KMS-11 (cell line): ENCODE results near the gene TEX35.

Experiments used
- H2AFZ ChIP-seq: fragments of 200-600 bp; sonication (generic); 2 replicates; pipeline ENCODE4 v1.6.1; 2016; ENCODE audit warnings: antibody characterized with exemption, mixed run types, low read depth
- H3K27ac ChIP-seq: fragments of 200-600 bp; sonication (generic); 2 replicates; pipeline ENCODE4 v1.6.1; 2016; ENCODE audit warnings: mild to moderate bottlenecking, mixed run types
- H3K27me3 ChIP-seq: fragments of 200-600 bp; sonication (generic); 2 replicates; pipeline ENCODE4 v1.6.1; 2017; ENCODE audit warnings: mild to moderate bottlenecking, low read depth, mixed run types, moderate library complexity; ENCODE audit not compliant: insufficient read depth
- H3K36me3 ChIP-seq: fragments of 200-600 bp; sonication (generic); 2 replicates; pipeline ENCODE4 v1.6.1; 2017; ENCODE audit warnings: mild to moderate bottlenecking, mixed run types; ENCODE audit not compliant: insufficient read depth
- H3K4me1 ChIP-seq: fragments of 200-600 bp; sonication (generic); 2 replicates; pipeline ENCODE4 v1.6.1; 2016; ENCODE audit warnings: mild to moderate bottlenecking, low read depth, mixed run types; ENCODE audit not compliant: poor library complexity, severe bottlenecking
- H3K4me2 ChIP-seq: fragments of 200-600 bp; sonication (generic); 2 replicates; pipeline ENCODE4 v1.7.0; 2016; ENCODE audit warnings: mild to moderate bottlenecking, mixed run types
- H3K4me3 ChIP-seq: fragments of 200-600 bp; sonication (generic); IDR thresholded peaks from 2 replicates; pipeline ENCODE4 v1.6.1; 2017; ENCODE audit warnings: low read depth, low read length, mixed read lengths; ENCODE audit not compliant: insufficient read depth
- H3K79me2 ChIP-seq: fragments of 200-600 bp; sonication (generic); 2 replicates; pipeline ENCODE4 v1.6.1; 2016; ENCODE audit warnings: low read depth, mixed run types; ENCODE audit not compliant: insufficient read depth
- H3K9ac ChIP-seq: fragments of 200-600 bp; sonication (generic); 2 replicates; pipeline ENCODE4 v1.6.1; 2016; ENCODE audit warnings: mild to moderate bottlenecking, mixed run types
- H4K20me1 ChIP-seq: fragments of 200-600 bp; sonication (generic); 2 replicates; pipeline ENCODE4 v1.6.1; 2016; ENCODE audit warnings: mild to moderate bottlenecking, mixed run types; ENCODE audit not compliant: insufficient read depth
- TF ChIP-seq, protein P1 (sequence below): fragments of 200-600 bp; sonication (generic); conservative IDR thresholded peaks from 2 replicates; pipeline ENCODE4 v1.6.1; 2017; ENCODE audit warnings: low read depth, mild to moderate bottlenecking, antibody characterized with exemption, low read length, moderate library complexity, mixed read lengths

The TEX35 gene

GRCh38 chr1:178534137-178534868 is 21.4 kb downstream of the TEX35 start:
- Histone ChIP-seq H2AFZ (no peak overlapping the region), H3K4me1 (peaks cover 19% of the 10 kb centered on the region)

DNA sequence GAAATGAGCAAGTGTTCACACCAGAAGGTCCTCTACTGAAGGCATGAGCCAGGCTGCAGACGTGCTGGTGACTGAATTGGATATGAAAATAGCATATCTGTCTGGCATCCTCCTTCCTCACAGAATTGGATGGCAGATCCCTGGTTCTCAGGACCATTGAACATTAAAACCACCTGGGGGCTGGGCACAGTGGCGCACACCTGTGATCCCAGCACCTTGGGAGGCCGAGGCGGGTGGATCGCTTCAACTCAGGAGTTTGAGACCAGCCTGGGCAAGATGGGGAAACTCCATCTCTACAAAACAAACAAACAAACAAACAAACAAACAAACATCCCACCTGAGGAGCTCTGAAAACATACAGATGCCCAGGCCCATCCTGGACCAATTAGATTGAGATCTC is 23.4 kb downstream of the TEX35 start:
- H3K79me2 ChIP-seq: no peaks in the 10 kb centered on the region
- no peaks in the 10 kb centered on the region for H4K20me1 ChIP-seq
- no peak overlapping the region for H3K27ac ChIP-seq
- no peaks in the 10 kb centered on the region for H3K27me3 ChIP-seq
- H3K9ac ChIP-seq: no peak overlapping the region
- peaks cover 19% of the 10 kb centered on the region for H3K4me1 ChIP-seq
- H3K4me3 ChIP-seq: no peak overlapping the region
- no peak overlapping the region for H3K4me2 ChIP-seq
- TF ChIP-seq, protein P1, sequence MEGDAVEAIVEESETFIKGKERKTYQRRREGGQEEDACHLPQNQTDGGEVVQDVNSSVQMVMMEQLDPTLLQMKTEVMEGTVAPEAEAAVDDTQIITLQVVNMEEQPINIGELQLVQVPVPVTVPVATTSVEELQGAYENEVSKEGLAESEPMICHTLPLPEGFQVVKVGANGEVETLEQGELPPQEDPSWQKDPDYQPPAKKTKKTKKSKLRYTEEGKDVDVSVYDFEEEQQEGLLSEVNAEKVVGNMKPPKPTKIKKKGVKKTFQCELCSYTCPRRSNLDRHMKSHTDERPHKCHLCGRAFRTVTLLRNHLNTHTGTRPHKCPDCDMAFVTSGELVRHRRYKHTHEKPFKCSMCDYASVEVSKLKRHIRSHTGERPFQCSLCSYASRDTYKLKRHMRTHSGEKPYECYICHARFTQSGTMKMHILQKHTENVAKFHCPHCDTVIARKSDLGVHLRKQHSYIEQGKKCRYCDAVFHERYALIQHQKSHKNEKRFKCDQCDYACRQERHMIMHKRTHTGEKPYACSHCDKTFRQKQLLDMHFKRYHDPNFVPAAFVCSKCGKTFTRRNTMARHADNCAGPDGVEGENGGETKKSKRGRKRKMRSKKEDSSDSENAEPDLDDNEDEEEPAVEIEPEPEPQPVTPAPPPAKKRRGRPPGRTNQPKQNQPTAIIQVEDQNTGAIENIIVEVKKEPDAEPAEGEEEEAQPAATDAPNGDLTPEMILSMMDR: no peak
- H3K36me3 ChIP-seq: no peaks in the 10 kb centered on the region
- H2AFZ ChIP-seq: no peak overlapping the region

More at GRCh38 chr1:178534137-178534868, 21.4 kb downstream of the TEX35 start:
- H3K4me2 ChIP-seq: peak overlapping the region; percentile 27; the same call in 1 of the 2 replicates
- H3K27ac ChIP-seq: no peak overlapping the region
- no peaks in the 10 kb centered on the region for H3K36me3 ChIP-seq
- H4K20me1 ChIP-seq: no peaks in the 10 kb centered on the region
- no peak overlapping the region for H3K9ac ChIP-seq
- H3K79me2 ChIP-seq: no peaks in the 10 kb centered on the region
- H3K4me3 ChIP-seq: no peak overlapping the region
- no peaks in the 10 kb centered on the region for H3K27me3 ChIP-seq
- TF ChIP-seq, protein P1: no peak

- no peak overlapping the region for H3K4me2 ChIP-seq
- no peak overlapping the region for H3K9ac ChIP-seq
- no peak overlapping the region for H3K27ac ChIP-seq
- peaks cover 22% of the 10 kb centered on the region for H3K4me1 ChIP-seq
- H2AFZ ChIP-seq: no peak overlapping the region
- TF ChIP-seq, protein P1: no peak
- H3K36me3 ChIP-seq: no peaks in the 10 kb centered on the region
- no peaks in the 10 kb centered on the region for H3K79me2 ChIP-seq
- H4K20me1 ChIP-seq: no peaks in the 10 kb centered on the region
- H3K27me3 ChIP-seq: no peaks in the 10 kb centered on the region
- no peak overlapping the region for H3K4me3 ChIP-seq
Measured at GRCh38 chr1:178536844-178537371, 24.0 kb downstream of the TEX35 start.

- H3K4me3 ChIP-seq: no peak overlapping the region
Measured at GRCh38 chr1:178537382-178538090, 24.6 kb downstream of the TEX35 start.

More at GRCh38 chr1:178537382-178538090, 24.6 kb downstream of the TEX35 start:
- Histone ChIP-seq H3K27me3 (no peaks in the 10 kb centered on the region), H2AFZ (no peak overlapping the region), H3K9ac (no peak overlapping the region), H3K4me1 (peaks cover 18% of the 10 kb centered on the region), H4K20me1 (no peaks in the 10 kb centered on the region), H3K27ac (no peak overlapping the region), H3K79me2 (no peaks in the 10 kb centered on the region), H3K4me2 (no peak overlapping the region), H3K36me3 (no peaks in the 10 kb centered on the region)
- TF ChIP-seq, protein P1: no peak
